GM12873 (cell line): ENCODE data around the gene SYNGR3.

Experiments used
- TF ChIP-seq, protein P1 (sequence below): IDR thresholded peaks from 2 replicates; pipeline ENCODE4 v1.5.1; 2012; ENCODE audit warnings: low read depth, mild to moderate bottlenecking, moderate library complexity, low read length, control low read depth; ENCODE audit not compliant: insufficient read depth; ENCODE audit errors: missing control alignments

The SYNGR3 gene

DNA sequence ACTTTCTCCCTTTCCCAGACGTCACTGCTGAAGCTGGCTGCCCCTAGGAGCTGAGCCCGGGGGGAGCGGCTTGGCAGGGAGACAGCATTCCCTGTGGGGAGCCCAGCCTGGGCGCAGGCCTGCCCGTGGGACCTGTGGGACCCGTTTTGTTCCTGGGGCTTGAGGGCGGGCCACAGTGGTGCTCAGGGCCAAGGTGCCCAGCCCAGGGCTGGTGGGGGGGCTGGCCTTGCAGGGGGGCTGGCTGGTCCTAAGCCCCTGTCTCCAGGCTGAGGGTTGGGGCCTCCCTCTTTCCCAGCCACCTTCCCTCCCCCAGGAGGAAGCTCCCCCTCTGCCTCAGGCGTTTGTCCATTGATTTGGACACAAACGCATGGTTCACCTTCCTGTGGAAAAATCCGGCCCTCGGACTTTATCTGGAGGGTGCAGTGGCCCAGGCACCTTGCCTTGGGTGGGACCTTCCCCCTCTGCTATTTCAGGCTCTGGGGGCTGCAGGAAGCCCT lies 41.4 kb downstream of the SYNGR3 start:
- TF ChIP-seq, protein P1, sequence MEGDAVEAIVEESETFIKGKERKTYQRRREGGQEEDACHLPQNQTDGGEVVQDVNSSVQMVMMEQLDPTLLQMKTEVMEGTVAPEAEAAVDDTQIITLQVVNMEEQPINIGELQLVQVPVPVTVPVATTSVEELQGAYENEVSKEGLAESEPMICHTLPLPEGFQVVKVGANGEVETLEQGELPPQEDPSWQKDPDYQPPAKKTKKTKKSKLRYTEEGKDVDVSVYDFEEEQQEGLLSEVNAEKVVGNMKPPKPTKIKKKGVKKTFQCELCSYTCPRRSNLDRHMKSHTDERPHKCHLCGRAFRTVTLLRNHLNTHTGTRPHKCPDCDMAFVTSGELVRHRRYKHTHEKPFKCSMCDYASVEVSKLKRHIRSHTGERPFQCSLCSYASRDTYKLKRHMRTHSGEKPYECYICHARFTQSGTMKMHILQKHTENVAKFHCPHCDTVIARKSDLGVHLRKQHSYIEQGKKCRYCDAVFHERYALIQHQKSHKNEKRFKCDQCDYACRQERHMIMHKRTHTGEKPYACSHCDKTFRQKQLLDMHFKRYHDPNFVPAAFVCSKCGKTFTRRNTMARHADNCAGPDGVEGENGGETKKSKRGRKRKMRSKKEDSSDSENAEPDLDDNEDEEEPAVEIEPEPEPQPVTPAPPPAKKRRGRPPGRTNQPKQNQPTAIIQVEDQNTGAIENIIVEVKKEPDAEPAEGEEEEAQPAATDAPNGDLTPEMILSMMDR: no peak

DNA sequence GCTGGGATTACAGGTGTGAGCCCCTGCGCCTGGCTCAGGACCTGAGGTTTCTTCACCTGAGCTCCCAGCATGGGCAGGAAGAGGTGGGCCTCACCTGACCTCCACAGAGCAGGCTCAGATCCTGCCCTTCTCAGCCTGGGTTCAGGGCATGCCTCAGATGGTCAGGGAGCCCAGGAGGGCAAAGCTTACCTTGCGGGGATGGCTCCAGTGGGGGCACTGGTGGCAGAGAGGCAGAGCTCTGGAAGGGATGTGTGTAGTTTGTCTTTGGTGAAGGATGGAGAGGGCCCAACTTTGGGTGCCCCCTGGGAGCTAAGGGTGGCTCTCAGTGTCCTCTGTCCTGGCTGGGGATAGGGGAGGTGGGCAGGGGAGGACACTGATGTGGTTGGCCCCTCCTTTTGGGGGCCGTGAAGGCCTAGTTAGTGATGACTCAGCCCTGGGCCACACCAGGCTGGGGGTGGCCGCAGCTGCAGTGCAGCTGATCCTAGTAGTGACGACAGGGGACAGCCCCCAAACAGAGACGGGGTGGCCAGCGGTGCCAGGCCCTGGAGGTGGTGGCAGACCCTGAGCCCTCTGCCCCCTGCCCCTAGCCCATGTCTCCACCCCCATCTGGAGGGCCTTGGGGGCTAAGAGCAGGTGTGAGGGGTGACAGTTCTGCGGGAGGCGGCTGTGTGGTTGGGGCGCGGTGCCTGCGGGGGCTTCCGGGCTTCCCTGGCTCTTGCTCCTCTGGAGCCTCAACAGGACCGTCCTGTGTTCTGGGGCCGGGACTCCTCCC lies 42.7 kb downstream of the SYNGR3 start:
- TF ChIP-seq, protein P1: no peak

DNA sequence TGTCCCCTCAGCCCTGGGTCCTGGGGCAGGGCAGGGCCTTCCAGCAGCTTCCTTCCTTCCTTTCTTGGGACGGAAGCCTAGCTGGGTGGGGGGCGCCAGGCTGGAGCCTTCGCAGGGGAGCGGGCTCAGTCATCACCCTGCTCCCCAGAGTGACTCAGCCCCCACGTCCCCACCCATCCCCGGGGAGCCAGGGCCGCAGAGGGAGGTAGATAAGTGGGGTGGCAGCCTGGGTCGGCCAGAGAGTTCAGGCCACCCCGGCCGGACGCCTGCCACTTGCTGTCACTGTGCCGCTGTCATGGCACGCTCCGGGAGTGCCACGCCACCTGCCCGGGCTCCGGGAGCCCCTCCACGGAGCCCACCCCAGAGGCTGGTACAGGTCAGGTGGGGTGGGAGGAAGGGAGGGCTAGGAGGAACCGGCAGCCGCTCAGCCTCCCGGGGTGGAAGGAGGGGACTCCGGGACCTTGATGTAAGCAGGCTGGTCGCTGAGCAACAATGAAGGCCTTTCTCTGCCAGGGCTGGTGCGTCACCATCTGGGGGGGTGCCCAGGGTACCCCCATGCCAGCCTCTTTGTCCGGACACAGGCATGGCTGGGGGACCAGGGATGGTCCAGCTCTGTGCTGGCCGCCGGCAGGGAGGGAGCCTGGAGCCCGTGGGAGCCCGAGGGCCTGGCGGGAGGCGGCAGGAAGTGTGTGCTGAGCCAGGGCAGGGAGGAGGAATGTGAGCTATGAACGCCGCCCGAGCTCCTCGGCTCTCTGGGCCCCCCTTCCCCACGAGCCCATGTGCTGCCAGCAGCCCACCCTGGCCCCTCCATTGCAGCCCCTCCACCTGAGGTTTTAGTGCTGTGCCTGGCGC lies 43.5 kb downstream of the SYNGR3 start:
- TF ChIP-seq, protein P1: no peak

DNA sequence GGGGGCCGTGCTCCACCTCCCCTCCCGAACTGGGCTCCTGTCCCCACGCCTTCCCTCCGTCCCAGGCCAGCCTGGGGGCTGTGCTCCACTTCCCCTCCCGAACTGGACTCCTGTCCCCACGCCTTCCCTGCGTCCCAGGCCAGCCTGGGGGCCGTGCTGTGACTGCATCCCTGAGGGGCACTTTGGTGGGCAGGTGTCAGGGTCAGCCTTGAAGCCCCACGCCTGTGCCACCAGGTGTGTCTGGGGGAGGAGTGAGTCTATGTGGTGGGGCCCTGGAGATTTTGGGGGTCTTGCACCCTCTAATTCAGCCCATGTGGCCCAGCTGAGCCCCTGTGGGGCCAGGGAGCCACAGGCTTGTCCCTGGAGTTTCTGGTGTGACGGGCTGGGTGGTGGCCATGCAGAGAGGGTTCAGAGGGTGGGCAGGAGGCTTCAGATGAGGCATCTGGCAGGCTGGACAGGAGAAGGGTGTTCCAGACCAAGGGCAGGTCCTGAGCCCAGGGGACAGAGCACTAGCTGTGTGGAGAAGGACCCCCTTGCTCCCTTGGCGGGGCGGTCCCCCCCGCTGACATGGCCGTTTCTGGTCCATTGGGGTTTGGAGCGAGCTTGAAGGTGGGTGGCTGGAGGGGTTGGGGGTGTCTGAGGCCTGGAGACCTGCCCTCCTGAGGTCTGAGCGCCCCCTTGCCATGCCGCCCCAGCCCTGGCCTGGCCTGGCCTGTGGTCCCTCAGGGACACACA lies 45.1 kb downstream of the SYNGR3 start:
- TF ChIP-seq, protein P1: no peak

DNA sequence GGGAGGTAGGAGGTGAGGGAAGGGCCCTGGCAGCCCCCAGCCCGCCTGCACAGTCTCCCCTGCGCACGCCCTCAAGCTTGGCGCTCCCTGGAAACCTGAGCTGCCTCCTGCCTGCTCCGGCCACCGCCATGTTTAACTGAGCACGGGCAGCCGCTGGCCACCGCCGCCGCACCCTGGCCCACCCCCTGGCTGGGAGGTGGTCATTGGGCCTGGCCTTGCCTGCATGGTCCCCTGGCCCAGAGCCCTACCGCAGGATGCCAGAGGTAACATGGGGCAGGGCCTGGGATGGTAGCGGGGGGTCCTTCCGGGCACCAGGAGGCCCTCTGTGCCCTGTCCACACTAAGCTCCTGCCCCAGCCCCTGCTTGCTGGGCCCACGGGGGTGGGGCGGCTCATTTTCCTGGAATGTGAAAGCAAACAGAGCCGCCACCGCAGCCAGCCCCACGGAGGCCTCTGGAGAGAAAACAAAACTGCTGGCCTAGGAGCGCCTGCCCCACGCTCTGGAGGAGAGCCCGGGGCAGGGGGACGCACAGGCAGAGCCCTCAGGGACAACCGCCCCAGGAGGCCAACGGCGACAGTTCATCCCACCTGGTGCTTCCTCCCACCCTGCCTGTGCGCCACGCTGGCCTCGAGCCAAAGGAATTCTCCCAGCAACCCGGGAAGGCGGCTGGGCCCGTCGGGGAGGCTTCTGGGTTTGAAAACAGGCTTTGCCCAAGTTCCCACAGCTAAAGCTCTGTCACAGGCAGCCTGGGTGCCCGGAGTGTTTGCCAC lies 45.8 kb downstream of the SYNGR3 start:
- TF ChIP-seq, protein P1: no peak

DNA sequence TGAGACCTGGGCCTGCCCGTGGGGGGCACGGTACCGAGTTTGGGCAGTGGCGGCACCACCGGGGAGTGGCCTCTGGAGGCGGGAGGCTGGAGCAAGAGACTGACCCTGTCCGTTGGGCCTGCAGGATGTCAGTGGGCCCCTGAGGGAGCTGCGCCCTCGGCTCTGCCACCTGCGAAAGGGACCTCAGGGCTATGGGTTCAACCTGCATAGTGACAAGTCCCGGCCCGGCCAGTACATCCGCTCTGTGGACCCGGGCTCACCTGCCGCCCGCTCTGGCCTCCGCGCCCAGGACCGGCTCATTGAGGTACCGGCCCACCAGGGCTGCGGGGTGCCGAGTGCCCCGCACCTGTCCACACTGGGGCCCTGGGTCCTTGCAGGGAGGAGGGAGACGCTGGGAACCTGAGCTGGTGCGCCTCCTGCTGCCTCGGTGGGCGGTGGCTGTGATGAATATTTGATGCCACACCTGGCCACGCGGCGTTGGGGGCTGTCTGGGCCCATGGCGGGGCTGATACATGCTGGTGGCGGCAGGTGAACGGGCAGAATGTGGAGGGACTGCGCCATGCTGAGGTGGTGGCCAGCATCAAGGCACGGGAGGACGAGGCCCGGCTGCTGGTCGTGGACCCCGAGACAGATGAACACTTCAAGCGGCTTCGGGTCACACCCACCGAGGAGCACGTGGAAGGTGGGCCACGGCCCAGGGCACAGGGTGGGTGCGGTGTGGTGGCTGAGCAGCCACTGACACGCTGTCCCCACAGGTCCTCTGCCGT lies 46.6 kb downstream of the SYNGR3 start:
- TF ChIP-seq, protein P1: no peak
